ENCODE data around the gene WFDC9.
"Not testable (repeated sequence)": the region's sequence is repeated elsewhere in the genome, so short reads cannot be mapped to it uniquely, and the experiment has no call there.

The WFDC9 gene

DNA sequence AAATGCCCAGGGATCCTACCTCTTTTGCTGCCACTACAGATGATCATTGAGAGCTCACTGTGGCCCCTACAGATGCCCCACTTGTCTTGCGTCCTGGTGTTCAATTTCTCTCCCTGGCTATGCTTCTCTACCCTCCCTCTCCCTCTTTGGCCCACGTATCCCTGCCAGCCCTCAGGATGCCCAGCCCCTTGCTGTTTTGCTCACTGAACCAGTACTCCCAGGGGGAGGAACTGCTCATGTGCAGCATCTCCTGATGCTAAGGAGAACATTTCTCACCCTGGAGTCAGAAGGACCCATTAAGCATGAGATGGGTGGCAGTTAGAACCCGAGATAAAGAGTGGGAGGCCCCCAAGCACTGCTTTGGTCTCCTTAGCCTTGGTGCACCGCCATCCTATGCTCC, at the start of gene WFDC9:
Gene WFDC9, minus strand, starts transcription at position 101 of the 400 bp plus-strand sequence. CDS start 21,103 bp downstream, outside the sequence.
- DNase-seq: no peak

DNA sequence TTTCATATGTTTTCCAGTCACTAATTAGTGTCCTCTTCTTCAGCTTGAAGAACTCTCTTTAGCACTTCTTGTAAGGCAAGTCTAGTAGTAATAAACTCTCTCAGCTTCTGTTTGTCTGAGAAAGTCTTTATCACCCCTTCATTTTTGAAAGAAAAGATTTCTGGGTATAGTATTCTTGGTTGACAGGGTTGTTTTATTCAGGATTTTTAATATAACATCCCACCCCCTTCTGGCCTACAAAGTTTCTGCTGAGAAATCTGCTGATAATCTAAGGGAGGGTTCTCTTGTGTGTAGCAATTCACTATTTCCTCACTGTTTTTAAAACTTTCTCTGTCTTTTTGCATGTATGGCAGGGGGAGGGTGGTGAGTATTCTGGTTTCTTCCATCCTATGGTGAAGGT, 48.6 kb upstream of the WFDC9 start:
- no peak for DNase-seq

DNA sequence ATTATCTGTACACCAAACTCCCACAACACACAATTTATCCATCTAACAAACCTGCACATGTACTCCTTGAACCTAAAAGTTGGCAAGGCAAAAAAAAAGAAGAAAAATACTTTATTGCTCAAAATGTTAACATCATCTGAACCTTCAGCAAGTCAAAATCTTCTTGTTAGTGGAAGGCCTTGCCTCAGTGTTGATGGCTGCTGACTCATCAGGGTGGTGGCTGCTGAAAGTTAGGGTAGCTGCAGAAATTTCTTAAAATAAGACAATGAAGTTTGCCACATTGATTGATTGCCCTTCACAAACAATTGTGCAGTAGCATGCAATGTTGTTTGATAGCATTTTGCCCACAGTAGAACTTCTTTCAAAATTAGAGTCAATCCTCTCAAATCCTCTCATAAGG, 41.7 kb upstream of the WFDC9 start:
- no peak for DNase-seq

DNA sequence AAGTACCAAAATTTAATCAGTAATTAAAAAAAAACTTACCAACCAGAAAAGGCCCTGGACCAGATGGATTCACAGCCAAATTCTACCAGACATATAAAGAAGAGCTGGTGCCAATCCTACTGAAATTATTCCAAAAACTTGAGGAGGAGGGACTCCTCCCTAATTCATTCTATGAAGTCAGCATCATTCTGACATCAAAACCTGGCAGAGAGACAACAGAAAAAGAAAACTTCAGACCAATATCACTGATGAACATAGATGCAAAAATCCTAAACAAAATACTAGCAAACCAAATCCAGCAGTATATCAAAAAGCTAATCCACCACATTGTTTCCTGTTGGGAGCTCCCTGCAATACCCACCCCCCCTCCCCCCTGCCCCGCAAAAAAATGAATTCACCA, 39.1 kb upstream of the WFDC9 start, which contains the start of gene WFDC11:
Gene WFDC11, minus strand, starts transcription at position 101 of the 400 bp plus-strand sequence. CDS start 19,639 bp downstream, outside the sequence.
- no peak for DNase-seq

DNA sequence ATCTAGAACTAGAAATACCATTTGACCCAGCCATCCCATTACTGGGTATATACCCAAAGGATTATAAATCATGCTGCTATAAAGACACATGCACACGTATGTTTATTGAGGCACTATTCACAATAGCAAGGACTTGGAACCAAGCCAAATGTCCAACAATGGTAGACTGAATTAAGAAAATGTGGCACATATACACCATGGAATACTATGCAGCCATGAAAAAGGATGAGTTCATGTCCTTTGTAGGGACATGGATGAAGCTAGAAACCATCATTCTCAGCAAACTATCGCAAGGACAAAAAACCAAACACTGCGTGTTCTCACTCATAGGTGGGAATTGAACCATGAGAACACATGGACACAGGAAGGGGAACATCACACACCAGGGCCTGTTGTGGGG, 26.0 kb upstream of the WFDC9 start:
- DNase-seq: not testable (repeated sequence)

DNA sequence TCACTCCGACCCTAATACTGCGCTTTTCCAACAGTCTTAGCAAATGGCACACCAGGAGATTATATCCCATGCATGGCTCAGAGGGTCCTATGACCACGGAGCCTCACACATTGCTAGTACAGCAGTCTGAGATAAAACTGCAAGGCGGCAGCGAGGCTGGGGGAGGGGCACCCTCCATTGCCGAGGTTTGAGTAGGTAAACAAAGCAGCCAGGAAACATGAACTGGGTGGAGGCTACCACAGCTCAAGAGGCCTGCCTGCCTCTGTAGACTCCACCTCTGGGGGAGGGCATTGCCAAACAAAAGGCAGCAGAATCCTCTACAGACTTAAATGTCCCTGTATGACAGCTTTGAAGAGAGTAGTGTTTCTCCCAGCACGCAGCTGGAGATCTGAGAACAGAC, 20.6 kb upstream of the WFDC9 start:
- DNase-seq: not testable (repeated sequence)

DNA sequence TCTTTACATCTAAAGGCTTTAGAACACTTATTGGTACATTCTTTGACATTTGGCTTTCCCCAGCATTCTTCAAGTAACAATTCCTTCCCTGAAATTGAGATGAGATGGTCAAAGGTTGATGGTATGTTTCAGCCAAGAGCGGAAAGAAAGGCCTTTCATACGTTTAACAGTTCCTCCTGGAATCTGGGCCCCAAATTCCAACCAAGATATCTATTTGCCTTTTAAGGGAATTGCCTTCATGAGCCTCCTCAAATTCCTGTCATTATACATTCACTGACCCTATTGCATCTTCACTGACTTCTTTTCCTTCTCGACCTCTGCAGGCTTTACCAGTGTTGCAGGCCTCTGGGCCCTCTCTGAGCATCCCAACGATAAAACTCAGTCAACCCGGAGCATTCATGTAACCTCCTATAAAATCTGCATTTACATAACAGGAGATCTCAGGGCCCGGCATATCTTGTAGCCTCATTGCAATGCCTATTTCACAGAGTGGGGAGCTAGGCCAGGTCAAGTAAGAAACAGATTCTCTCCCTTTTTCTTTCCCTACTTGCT, 18.3 kb upstream of the WFDC9 start:
- DNase-seq: no peak

DNA sequence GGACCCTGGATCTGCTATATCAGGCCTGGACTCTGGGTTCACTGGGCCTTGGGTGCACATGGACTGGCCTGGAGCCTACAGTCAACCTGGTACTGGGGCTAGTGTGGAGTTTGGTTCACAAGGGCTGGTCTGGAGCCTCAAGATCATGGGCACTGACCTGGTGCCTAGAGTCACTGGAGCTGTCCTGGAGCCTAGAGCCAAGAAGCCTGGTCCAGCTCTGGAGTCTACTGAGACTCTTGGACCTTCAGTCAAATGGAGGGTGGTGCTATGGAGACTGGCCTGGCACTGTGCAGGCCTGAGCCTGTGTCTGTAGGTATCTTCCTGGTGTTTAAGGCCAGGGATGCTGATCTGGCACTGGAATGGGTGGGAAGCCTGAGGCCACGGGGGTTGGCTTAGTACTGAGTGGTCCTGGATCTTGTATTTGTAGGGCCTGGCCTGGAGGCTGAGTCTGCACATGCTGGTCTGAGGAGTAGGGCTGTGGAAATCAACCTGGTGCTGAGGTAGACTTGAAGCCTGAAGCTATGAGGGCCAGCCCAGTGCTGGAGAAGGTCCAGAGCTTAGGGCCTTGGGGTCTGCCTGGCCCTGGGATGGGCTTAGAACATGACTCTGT, 16.5 kb upstream of the WFDC9 start:
- no peak for DNase-seq

DNA sequence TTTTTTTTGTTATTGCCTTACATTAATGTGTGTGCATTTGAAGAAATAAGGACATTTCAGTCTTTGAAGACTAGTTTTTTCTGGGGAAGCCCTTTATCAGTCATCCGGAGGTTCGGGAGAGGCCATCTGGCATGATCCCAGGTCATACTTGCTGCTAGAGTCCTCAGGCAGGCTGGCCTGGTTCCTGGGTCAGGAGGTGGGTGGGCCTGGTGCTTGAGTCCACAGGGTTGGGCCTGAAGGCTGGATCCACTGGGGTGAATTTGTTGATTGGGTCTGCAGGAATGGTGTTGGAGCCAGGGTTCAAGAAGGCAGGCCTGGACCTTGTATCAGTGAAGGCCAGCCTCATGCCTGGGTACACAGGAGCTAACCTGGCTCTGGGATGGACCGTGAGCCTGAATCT, 15.8 kb upstream of the WFDC9 start:
- DNase-seq: no peak

DNA sequence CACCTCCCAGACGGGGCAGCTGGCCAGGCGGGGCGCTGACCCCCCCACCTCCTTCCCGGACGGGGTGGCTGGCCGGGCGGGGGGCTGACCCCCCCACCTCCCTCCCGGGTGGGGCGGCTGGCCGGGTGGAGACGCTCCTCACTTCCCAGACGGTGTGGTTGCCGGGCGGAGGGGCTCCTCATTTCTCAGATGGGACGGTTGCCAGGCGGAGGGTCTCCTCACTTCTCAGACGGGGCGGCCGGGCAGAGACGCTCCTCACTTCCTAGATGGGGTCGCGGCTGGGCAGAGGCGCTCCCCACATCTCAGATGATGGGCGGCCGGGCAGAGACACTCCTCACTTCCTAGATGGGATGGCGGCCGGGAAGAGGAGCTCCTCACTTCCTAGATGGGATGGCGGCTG, 14.8 kb upstream of the WFDC9 start:
- not testable (repeated sequence) for DNase-seq

DNA sequence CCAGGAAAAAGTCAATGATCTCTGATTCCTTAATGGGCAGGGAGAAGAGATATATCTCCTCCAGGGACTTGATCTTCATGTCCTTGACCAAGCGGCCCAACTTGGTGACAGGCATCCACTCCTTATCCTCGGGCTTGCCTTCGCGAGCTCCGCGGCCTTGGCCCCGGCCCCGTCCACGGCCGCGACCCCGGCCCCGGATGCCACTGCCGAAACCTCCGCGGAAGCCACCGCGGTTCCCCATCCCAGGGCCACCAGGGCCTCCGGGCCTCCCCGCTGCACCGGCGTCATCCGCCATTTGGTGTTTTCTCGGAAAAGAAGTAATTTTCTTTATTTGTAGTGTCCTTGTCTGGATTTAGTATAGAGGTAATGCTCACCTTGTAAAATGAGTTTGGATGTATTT, 10.0 kb upstream of the WFDC9 start:
- DNase-seq: not testable (repeated sequence)

DNA sequence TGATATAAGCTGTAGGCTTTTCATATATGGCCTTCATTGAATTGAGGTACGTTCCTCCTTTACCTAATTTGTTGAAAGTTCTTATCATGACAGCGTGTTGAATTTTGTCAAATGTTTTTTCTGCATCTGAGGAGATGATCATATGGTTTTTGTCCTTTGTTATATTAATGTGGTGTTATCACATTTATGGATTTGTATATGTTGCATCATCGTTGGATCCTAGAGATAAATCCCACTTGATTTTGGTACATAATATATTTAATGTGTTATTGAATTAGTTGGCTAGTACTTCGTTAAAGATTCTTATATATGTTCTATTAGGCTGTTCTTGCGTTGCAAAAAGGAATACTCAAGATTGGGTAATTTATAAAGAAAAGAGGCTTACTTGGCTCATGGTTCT, 8.6 kb upstream of the WFDC9 start:
- no peak for DNase-seq

DNA sequence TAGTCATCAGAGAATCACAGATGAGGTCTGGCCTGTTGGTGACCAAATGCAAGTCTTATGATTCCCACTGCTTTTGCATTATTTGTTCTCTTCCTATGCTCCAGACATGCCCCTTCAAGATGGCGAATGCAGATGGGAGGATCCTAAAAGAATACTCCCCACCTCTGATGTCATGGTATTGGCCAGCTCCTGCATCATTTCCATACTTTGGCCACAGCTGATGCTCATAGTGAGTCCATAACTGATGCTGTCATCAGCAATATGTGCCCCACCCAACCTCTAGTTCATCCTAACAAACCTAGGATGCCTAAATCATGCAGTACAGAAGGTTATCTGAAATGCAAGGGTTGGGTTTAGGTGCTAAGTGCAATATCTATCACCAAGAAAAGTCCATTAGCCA, 5.4 kb upstream of the WFDC9 start:
- DNase-seq: no peak

DNA sequence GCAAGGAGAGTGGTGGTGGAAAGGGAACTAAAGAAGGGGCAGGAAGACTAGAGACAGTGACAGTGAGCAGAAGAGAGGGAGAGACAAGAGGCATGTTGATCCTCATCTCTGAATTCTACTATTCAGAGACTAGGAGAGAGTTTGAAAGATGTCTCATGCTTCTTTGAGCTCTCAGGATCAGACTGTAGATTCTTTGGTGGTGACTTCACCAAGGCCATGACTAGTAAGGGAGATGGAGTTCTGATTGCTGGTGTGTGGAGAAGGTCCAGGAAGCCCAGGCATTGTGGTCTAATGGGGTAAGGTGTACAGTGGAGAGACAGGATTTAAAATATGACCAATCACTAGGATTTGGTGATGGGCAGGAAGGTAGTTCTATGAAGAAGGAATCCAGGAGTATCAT, 713 bp downstream of the WFDC9 start:
- no peak for DNase-seq

DNA sequence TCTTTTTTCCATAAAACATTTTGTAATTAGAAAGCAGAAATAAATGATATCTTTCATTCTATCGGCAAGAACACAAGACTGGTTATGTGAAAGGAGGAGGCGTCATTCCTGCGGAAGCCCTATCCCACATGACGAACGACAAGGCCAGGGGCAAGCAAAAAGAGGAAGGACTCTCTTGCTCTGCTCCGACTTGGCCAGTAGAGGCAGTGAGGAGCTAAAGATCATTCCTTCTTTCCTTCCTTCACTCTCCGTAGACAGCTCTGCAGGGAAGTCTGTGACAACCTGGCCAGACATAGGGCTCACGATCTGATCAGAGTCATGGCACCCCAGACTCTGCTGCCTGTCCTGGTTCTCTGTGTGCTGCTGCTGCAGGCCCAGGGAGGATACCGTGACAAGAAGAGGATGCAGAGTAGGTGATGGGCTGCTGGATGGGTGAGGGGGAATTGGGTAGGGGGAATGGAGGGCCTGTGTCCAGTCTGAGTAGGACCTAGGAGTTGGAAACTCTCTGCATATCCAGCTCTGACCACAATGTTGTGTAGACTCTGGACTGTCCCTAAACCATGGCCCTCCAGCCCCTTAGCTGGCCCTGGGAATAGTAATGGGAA, 1.5 kb downstream of the WFDC9 start, which contains the start of gene WFDC10A:
Gene WFDC10A, plus strand, starts transcription at position 244 of the 605 bp plus-strand sequence. Its CDS starts 75 bp downstream, at position 319.
- DNase-seq: peak; percentile 13

DNA sequence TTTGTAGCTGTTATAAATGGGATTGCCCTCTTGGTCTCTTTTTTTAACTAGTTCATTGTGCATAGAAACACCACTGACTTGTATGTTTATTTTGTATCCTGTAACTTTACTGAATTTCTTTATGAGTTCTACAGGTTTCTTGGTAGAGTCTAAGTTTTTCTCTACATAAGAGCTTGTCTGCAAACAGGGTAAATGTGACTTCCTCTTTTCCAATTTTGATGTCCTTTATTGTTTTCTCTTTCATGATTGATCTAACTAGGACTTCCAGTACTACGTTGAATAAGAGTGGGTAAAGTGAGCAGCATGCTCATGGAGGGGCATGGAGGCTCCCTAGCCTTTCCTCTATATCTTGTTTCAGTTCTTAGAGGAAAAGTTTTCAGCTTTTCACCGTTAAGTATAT, 4.5 kb downstream of the WFDC9 start:
- DNase-seq: no peak

DNA sequence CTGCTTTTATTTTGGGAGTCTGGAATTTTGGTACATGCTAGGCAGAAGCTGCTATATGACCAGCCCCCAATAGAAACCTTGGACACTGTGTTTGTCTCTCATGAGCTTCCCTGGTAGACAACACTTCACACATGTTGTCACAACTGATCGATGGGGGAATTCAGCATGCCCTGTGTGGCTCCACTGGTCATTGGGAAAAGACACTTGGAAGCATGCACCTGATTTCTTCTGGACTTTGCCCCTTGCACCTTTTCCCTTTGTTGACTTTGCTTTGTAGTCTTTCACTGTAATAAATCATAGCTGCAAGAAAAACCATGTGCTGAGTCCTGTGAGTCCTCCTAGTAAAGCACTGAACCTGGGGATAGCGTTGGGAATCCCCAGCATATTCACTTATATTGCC, 9.5 kb downstream of the WFDC9 start:
- DNase-seq: no peak

DNA sequence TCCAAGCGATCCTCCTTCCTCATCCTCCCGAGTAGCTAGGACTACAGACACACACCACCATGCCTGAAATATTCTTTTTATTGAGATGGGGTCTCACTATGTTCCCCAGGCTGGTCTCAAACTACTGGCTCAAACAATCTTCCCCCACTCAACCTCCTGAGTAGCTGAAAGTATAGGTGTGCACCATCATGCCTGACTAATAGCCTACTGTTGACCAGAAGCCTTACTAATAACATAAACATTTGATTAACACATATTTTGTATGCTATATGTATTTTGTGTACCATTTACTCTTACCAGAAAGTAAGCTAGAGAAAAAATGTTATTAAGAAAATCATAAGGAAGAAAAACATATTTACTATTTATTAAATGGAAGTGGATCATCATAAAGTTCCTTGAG, 13.5 kb downstream of the WFDC9 start:
- DNase-seq: no peak

DNA sequence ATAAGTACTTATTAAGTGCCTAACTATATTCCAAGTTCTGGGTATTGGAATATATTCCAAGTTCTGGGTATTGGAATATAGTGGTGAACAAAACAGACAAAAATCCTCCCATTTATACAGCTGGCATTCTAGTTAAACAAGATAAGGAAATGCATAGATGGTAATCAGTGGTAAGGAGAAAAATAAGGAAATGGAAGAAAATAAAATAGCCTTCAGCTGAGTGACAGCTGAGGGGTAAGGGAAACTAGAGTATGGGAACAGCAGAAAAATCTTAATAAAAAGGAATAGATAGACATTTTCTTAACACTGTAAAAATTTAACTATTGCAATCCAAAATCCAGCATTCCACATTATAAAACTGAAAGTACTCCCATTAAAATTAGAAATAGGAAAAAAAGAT, 18.8 kb downstream of the WFDC9 start:
- no peak for DNase-seq

DNA sequence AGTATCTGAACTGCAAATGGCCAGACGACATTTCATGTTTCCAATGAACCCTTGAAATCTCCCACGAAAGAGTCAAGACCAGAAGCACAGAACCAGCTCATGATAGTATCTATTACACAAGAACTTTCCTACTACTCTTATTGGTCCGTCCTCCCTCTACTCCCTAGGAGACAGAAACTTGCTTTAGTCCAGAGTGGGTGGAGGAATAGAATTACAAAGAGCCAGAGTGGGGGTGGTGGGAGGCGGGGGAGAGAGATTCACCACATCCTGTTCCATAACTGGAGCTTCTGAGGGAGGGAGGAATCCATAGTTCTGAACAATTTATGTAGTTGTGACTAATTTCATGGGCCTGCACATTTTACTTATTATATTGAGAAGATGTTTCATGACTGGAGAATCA, 20.0 kb downstream of the WFDC9 start:
- no peak for DNase-seq

DNA sequence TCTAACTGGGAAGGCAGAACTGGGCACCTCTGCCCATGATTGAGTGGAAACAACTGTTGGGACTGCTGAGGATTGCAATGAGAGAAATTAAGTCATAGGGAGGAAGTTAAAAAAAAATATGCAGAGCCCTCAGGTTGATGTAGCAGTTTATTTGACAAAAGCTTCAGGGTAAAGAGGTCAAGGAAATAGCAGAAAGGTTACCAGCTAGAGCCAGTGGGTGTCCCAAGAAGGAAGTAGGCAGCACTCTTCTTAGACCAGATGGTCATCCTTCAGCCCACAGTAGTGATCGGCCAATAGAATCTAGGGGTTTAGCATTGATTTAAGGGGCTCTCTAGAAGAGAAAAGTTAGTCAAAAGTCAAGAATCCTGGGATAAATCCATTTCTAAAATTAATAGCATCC, 23.3 kb downstream of the WFDC9 start:
- no peak for DNase-seq

DNA sequence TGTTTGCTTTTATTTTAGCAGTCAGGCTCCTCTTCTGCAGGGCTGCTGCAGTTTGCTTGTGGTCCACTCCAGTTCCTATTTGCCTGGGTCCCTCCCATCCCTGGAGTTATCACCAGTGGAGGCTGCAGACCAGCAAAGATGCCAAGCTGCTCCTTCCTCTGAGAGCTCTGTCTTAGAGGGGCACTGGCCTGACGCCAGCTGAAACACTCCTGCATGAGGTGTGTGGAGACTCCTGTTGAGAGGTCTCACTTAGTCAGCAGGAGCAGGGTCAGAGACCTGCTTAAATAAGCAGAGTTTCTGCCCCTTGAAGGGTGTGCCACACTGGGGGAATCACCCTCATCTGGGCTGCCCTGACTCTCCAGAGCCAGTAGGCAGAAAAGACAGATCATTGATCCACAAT, 35.8 kb downstream of the WFDC9 start:
- DNase-seq: no peak

DNA sequence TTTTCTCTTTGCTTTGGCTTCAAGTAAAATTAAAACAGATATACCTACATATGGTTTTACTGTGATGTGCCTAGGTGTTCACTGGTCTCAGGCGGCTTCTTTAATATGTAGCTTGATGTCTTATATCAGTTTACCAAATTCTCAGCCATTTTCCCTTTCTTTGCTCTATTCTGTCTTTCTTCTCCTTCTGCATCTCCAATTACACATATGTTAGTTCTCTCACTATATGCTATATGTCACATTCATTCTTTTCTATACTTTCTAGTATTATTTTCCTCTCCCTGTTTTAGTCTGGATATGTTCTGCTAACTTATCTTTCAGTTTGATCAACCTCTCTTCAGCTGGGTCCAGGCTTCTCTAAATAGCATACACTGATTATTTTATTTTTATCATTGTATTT, 37.6 kb downstream of the WFDC9 start:
- DNase-seq: no peak

DNA sequence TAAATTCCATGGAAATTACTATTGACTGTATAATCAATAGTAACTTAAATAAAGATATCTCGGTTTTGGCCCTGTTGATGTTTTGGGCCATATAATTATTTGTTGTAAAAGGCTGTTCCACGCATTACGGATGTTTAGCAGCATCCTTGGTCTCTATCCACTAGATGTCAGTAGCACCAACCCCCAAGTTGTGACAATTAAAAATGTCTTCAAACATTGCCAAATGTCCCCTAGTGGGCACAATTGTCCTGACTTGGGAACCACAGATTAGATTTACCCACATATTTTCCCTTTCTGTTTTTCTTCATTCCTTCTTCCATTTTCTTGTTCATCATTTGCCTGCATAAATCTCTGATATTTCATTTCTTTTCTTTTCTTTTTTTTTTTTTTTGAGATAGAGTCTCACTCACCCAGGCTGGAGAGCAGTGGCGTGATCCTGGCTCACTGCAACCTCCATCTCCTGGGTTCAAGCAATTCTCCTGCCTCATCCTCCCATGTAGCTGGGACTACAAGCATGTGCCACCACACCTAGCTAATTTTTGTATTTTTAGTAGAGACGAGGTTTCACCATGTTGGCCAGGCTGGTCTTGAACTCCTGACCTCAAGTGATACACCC, 38.4 kb downstream of the WFDC9 start:
- no peak for DNase-seq
